H9 (cell line): ENCODE data around the gene SF3A1. TPM values are rescaled to one million over a fixed set of nuclear protein-coding genes. Genes with fewer than 3 reads are reported as not detected.

Experiments used
- DNase-seq: peaks from one replicate; pipeline ENCODE4 v3.0.0-alpha.2; 2017
- H2AFZ ChIP-seq: one replicate; pipeline ENCODE4 v1.6.1; 2013; ENCODE audit warnings: mild to moderate bottlenecking, low read length, control low read depth, moderate library complexity
- H2AK5ac ChIP-seq: 2 replicates; pipeline ENCODE4 v1.6.1; 2013; ENCODE audit warnings: low read length, control low read depth, mixed read lengths; ENCODE audit not compliant: insufficient read length
- H2BK120ac ChIP-seq: one replicate; pipeline ENCODE4 v1.6.1; 2013; ENCODE audit warnings: low read depth, mild to moderate bottlenecking, low read length, control low read depth, inconsistent platforms; ENCODE audit not compliant: poor library complexity, severe bottlenecking
- H2BK12ac ChIP-seq: 2 replicates; pipeline ENCODE4 v1.6.1; 2013; ENCODE audit warnings: low read length, control low read depth, mixed read lengths, low read depth; ENCODE audit not compliant: insufficient read length
- H2BK15ac ChIP-seq: 2 replicates; pipeline ENCODE4 v1.6.1; 2013; ENCODE audit warnings: low read depth, low read length, control low read depth
- H2BK20ac ChIP-seq: one replicate; pipeline ENCODE4 v1.6.1; 2013; ENCODE audit warnings: low read depth, mild to moderate bottlenecking, low read length, control low read depth, inconsistent platforms; ENCODE audit not compliant: poor library complexity, severe bottlenecking
- H2BK5ac ChIP-seq: 2 replicates; pipeline ENCODE4 v1.6.1; 2013; ENCODE audit warnings: low read length, control low read depth, mixed read lengths; ENCODE audit not compliant: insufficient read length
- H3K14ac ChIP-seq: 2 replicates; pipeline ENCODE4 v1.6.1; 2013; ENCODE audit warnings: low read length, control low read depth; ENCODE audit not compliant: insufficient read depth
- H3K18ac ChIP-seq: 2 replicates; pipeline ENCODE4 v1.6.1; 2013; ENCODE audit warnings: low read depth, mild to moderate bottlenecking, mixed read lengths, low read length, control low read depth; ENCODE audit not compliant: insufficient read length
- H3K23ac ChIP-seq: 2 replicates; pipeline ENCODE4 v1.6.1; 2013; ENCODE audit warnings: low read length, control low read depth, mixed read lengths, low read depth; ENCODE audit not compliant: insufficient read length
- H3K23me2 ChIP-seq: 2 replicates; pipeline ENCODE4 v1.6.1; 2013; ENCODE audit warnings: low read depth, mild to moderate bottlenecking, mixed read lengths, low read length, control low read depth; ENCODE audit not compliant: insufficient read length, poor library complexity, severe bottlenecking
- H3K27ac ChIP-seq: 2 replicates; pipeline ENCODE4 v1.5.1; 2013; ENCODE audit warnings: low read length, control low read depth, mixed read lengths, low read depth; ENCODE audit not compliant: insufficient read length
- H3K27me3 ChIP-seq: 2 replicates; pipeline ENCODE4 v1.6.1; 2013; ENCODE audit warnings: low read length, control low read depth, inconsistent platforms; ENCODE audit not compliant: insufficient read depth
- H3K4ac ChIP-seq: 2 replicates; pipeline ENCODE4 v1.6.1; 2013; ENCODE audit warnings: low read depth, mild to moderate bottlenecking, control low read depth, inconsistent platforms, low read length, moderate library complexity
- H3K4me1 ChIP-seq: 2 replicates; pipeline ENCODE4 v1.6.1; 2013; ENCODE audit warnings: low read length, control low read depth, inconsistent platforms; ENCODE audit not compliant: insufficient read depth
- H3K4me2 ChIP-seq: 2 replicates; pipeline ENCODE4 v1.6.1; 2013; ENCODE audit warnings: low read length, control low read depth, mixed read lengths; ENCODE audit not compliant: insufficient read length, insufficient read depth
- H3K56ac ChIP-seq: 2 replicates; pipeline ENCODE4 v1.6.1; 2013; ENCODE audit warnings: low read depth, mild to moderate bottlenecking, mixed read lengths, low read length, control low read depth; ENCODE audit not compliant: insufficient read length
- H3K79me1 ChIP-seq: 2 replicates; pipeline ENCODE4 v1.6.1; 2013; ENCODE audit warnings: low read depth, mild to moderate bottlenecking, moderate library complexity, low read length, control low read depth, inconsistent platforms; ENCODE audit not compliant: insufficient read depth, poor library complexity, severe bottlenecking
- H3K79me2 ChIP-seq: 2 replicates; pipeline ENCODE4 v1.6.1; 2013; ENCODE audit warnings: low read length, control low read depth, inconsistent platforms; ENCODE audit not compliant: insufficient read depth
- H3K9ac ChIP-seq: 2 replicates; pipeline ENCODE4 v1.6.1; 2013; ENCODE audit warnings: low read length, control low read depth, mixed read lengths; ENCODE audit not compliant: insufficient read length; ENCODE audit errors: extremely low read depth
- H3K9me3 ChIP-seq: one replicate; pipeline ENCODE4 v1.6.1; 2013; ENCODE audit warnings: low read depth, low read length, inconsistent platforms; ENCODE audit not compliant: control insufficient read depth
- H3T11ph ChIP-seq: one replicate; pipeline ENCODE4 v1.6.1; 2013; ENCODE audit warnings: mild to moderate bottlenecking, low read length, control low read depth, inconsistent platforms
- H4K20me1 ChIP-seq: one replicate; pipeline ENCODE4 v1.6.1; 2013; ENCODE audit not compliant: control insufficient read depth, insufficient read length, insufficient read depth
- H4K5ac ChIP-seq: 2 replicates; pipeline ENCODE4 v1.6.1; 2013; ENCODE audit warnings: low read depth, mild to moderate bottlenecking, mixed read lengths, low read length, control low read depth; ENCODE audit not compliant: insufficient read length
- H4K8ac ChIP-seq: replicated peaks from 2 replicates; pipeline ENCODE4 v1.6.1; 2013; ENCODE audit warnings: low read length, control low read depth, mixed read lengths, low read depth; ENCODE audit not compliant: insufficient read length
- H4K91ac ChIP-seq: 2 replicates; pipeline ENCODE4 v1.6.1; 2013; ENCODE audit warnings: low read depth, mild to moderate bottlenecking, moderate library complexity, mixed read lengths, low read length, control low read depth; ENCODE audit not compliant: insufficient read length
- H3K27ac Mint-ChIP-seq, 3 experiments: 2 replicates in 2 of 3; 3 replicates in 1 of 3; pipeline ENCODE4 v1.8.0; 2020 to 2021; ENCODE audit warnings: mixed read lengths in 3 of 3, mild to moderate bottlenecking in 1 of 3, moderate library complexity in 1 of 3
- H3K27me3 Mint-ChIP-seq: 2 replicates; pipeline ENCODE4 v1.8.0; 2021; ENCODE audit warnings: low read depth, mild to moderate bottlenecking, moderate library complexity, mixed read lengths
- H3K36me3 Mint-ChIP-seq, 3 experiments: 2 replicates in 2 of 3; 3 replicates in 1 of 3; pipeline ENCODE4 v1.8.0; 2020 to 2021; ENCODE audit warnings: low read depth in 3 of 3, mixed read lengths in 3 of 3; ENCODE audit not compliant: insufficient read depth in 1 of 3
- H3K4me1 Mint-ChIP-seq, 2 experiments: 2 replicates each; pipeline ENCODE4 v1.8.0; 2020; ENCODE audit warnings: mixed read lengths in 2 of 2
- H3K4me3 Mint-ChIP-seq, 2 experiments: 2 replicates in 1 of 2; 3 replicates in 1 of 2; pipeline ENCODE4 v1.8.0; 2020 to 2021; ENCODE audit warnings: mild to moderate bottlenecking in 2 of 2, mixed read lengths in 2 of 2, moderate library complexity in 1 of 2
- H3K9me3 Mint-ChIP-seq, 2 experiments: 2 replicates in 1 of 2; 3 replicates in 1 of 2; pipeline ENCODE4 v1.8.0; 2020; ENCODE audit warnings: mild to moderate bottlenecking in 2 of 2, mixed read lengths in 2 of 2, moderate library complexity in 1 of 2
- WGBS: extraction: QIAGEN DNeasy Blood & Tissue Kit; methylation state at CpG from one replicate; pipeline ENCODE4 v1.1.7; 2013; ENCODE audit warnings: missing lambda C conversion rate, low lambda C conversion rate, mixed read lengths; ENCODE audit not compliant: insufficient read length; ENCODE audit errors: extremely low coverage; 5-methylcytosine and 5-hydroxymethylcytosine counted together
- total RNA-seq: library from RNA; stranded (reverse); gene quantifications from 2 replicates; pipeline ENCODE4 v1.2.1, GENCODE V29; 2021
- TF ChIP-seq, protein P1 (sequence below): fragments of 200-600 bp; sonication (generic); conservative IDR thresholded peaks from 3 replicates; pipeline ENCODE4 v1.8.0; 2021; ENCODE audit warnings: antibody characterized with exemption, mild to moderate bottlenecking

The SF3A1 gene
- total RNA-seq, 1 experiment from 2014 or later: 225 TPM

DNA sequence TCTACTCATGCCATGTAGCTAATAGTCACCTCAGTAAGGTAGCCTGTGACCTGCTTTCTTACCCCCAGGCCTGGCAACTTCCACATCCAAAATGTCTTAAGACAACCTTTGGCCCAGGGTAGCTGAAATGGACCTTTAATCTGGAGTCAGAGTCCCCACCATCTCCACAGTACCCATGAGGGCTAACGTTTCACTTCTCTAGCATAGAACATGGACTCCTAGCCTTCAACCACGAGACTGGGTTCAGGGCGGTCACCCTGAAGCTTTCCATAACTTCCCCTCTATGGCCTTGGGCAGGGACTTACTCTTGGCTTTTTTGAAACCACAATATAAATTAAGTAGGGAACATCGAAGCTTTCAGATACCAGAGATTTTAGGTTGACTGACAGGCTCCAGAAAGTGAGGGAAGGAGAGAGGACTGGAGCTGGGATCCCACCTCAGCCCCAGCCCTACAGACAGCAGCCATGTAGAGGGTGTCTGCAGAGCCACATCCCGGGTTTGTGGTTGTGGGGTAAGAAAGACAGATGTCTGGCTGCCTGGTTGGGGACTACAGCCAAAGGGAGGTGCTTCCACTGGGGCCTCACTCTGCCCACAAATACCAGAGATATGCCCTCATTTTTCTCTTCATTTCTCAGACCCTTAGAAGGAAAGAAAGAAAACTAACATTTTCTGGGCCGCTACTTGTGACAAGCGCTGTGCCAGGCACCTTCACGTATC, 32.5 kb downstream of the SF3A1 start:
- no peak overlapping the region for H3K27ac ChIP-seq
- no peak overlapping the region for H2BK12ac ChIP-seq
- no peak overlapping the region for H3K56ac ChIP-seq
- Mint-ChIP-seq H3K27ac (no peak overlapping the region), H3K9me3 (no peaks in the 10 kb centered on the region), H3K4me1 (peaks cover 24 to 29% of the 10 kb centered on the region in 2 experiments), H3K4me3 (no peak overlapping the region), H3K27me3 (no peaks in the 10 kb centered on the region; the same call in 1 of the 2 replicates), H3K36me3 (no peaks in the 10 kb centered on the region)
- no peak overlapping the region for H3K9ac ChIP-seq
- H2BK120ac ChIP-seq: no peak overlapping the region
- no peak overlapping the region for H3T11ph ChIP-seq
- no peak overlapping the region for H2AK5ac ChIP-seq
- H3K4me2 ChIP-seq: no peak overlapping the region
- no peaks in the 10 kb centered on the region for H3K4me1 ChIP-seq
- no peaks in the 10 kb centered on the region for H3K27me3 ChIP-seq
- TF ChIP-seq, protein P1, sequence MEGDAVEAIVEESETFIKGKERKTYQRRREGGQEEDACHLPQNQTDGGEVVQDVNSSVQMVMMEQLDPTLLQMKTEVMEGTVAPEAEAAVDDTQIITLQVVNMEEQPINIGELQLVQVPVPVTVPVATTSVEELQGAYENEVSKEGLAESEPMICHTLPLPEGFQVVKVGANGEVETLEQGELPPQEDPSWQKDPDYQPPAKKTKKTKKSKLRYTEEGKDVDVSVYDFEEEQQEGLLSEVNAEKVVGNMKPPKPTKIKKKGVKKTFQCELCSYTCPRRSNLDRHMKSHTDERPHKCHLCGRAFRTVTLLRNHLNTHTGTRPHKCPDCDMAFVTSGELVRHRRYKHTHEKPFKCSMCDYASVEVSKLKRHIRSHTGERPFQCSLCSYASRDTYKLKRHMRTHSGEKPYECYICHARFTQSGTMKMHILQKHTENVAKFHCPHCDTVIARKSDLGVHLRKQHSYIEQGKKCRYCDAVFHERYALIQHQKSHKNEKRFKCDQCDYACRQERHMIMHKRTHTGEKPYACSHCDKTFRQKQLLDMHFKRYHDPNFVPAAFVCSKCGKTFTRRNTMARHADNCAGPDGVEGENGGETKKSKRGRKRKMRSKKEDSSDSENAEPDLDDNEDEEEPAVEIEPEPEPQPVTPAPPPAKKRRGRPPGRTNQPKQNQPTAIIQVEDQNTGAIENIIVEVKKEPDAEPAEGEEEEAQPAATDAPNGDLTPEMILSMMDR: no peak
- no peaks in the 10 kb centered on the region for H3K79me2 ChIP-seq
- H3K23ac ChIP-seq: no peak overlapping the region
- H3K23me2 ChIP-seq: peaks cover 7% of the 10 kb centered on the region
- peaks cover 2% of the 10 kb centered on the region for H4K20me1 ChIP-seq
- DNase-seq: no peak
- no peak overlapping the region for H3K14ac ChIP-seq
- H2BK5ac ChIP-seq: no peak overlapping the region
- WGBS: no CpG with 5 or more reads among the region's 8 CpGs
- H4K5ac ChIP-seq: no peak overlapping the region
- no peak overlapping the region for H3K18ac ChIP-seq
- no peak overlapping the region for H2BK20ac ChIP-seq
- H2AFZ ChIP-seq: no peak overlapping the region
- no peak overlapping the region for H2BK15ac ChIP-seq
- H4K8ac ChIP-seq: no peak overlapping the region
- no peak overlapping the region for H4K91ac ChIP-seq
- no peaks in the 10 kb centered on the region for H3K9me3 ChIP-seq
- no peaks in the 10 kb centered on the region for H3K79me1 ChIP-seq
- no peak overlapping the region for H3K4ac ChIP-seq
